ENCODE results near the gene GRHL1. TPM values are rescaled to one million over a fixed set of nuclear protein-coding genes. Genes with fewer than 3 reads are reported as not detected.

GRHL1 gene
- total and polyA plus RNA-seq, 2 of the 4 experiments (the other 2 are of a cell fraction) = 0.18 to 0.21 TPM

DNA sequence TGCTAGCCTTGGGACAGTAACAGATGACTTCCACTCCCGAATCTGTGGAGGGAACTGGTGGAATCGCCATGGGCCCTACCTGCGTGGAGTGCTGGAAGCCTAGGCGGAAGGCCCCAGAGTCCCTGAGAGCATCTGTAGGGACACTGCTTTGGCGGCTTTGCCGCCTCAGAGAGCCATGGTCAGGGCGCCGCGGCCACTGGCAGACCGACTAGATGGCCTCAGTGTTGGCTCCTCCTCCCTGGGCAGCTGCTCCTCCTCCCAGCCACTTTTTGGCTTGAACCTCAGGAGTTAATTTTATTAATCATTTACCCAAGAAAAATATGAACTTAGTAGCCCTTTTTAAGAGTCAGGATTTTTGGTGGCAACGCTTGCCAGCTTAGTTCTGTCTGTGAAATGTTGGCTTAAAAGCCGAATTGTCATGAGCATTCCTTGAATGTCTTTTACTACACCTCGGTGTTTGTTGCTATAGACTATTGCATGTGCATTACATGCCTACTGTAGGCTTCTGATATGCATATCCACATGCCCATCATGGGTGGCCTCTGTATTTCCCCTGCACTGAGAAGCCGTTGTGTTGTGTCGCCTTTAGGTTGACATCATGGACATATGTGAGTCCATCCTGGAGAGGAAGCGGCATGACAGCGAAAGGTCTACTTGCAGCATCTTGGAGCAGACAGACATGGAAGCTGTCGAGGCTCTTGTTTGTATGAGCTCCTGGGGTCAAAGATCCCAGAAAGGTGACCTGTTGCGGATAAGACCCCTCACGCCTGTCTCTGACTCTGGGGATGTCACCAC lies 94.3 kb downstream of the GRHL1 start:
- Histone ChIP-seq H3K9me3 (ENCODE audit: control insufficient read depth, insufficient read depth, low read length) (no peaks in the 10 kb centered on the region), H3K4ac (ENCODE audit: low read depth, low read length) (no peak overlapping the region), H2AK5ac (ENCODE audit: low read depth, low read length) (no peak overlapping the region), H2BK20ac (ENCODE audit: low read depth, low read length) (no peak overlapping the region), H3K18ac (ENCODE audit: low read depth, low read length) (no peak overlapping the region), H3K36me3 (ENCODE audit: control insufficient read depth, insufficient read depth, low read length) (peaks cover 14% of the 10 kb centered on the region), H4K5ac (ENCODE audit: low read depth, low read length) (no peak overlapping the region), H4K91ac (ENCODE audit: insufficient read depth, low read depth, low read length) (no peak overlapping the region), H3K9ac (ENCODE audit: low read depth, low read length) (no peak overlapping the region), H2BK5ac (ENCODE audit: low read depth, low read length, poor library complexity, severe bottlenecking) (no peak overlapping the region), H4K8ac (ENCODE audit: low read depth in 2 of 2, low read length in 2 of 2) (no peak overlapping the region), H3K27ac (ENCODE audit: insufficient read depth, low read length) (no peak overlapping the region), H3K4me1 (ENCODE audit: control insufficient read depth, insufficient read depth, low read length) (peaks cover 1% of the 10 kb centered on the region; the same call in 1 of the 2 replicates), H2BK15ac (ENCODE audit: low read depth, low read length) (no peak overlapping the region), H2AK9ac (replicated peaks; ENCODE audit: low read depth, low read length, poor library complexity) (no peak overlapping the region), H3K14ac (replicated peaks; ENCODE audit: low read depth, low read length) (no peak overlapping the region), H3K79me1 (ENCODE audit: low read depth in 1 of 2, low read length in 2 of 2) (peaks cover 4 to 8% of the 10 kb centered on the region in 2 experiments; a peak in 3 of 4 replicates), H2BK120ac (ENCODE audit: low read depth, low read length) (no peak overlapping the region), H2AFZ (replicated peaks; ENCODE audit: low read length, poor library complexity) (no peak overlapping the region), H3K56ac (ENCODE audit: extremely low read depth, insufficient read depth, low read length) (no peak overlapping the region), H3K4me2 (ENCODE audit: low read depth, low read length) (no peak overlapping the region), H3K27me3 (ENCODE audit: control insufficient read depth, insufficient read depth, low read length) (no peaks in the 10 kb centered on the region), H4K20me1 (ENCODE audit: insufficient read depth, low read length) (peaks cover 6% of the 10 kb centered on the region; the same call in 1 of the 2 replicates), H3K23ac (ENCODE audit: low read depth, low read length) (no peak overlapping the region), H3K4me3 (ENCODE audit: insufficient read depth, low read depth, low read length) (no peak overlapping the region), H3K9me1 (ENCODE audit: insufficient read depth, low read length) (no peaks in the 10 kb centered on the region)
- no peak for TF ChIP-seq SMC3 (IDR thresholded peaks at IDR 0.05; ENCODE audit: low read depth, low read length)
- TF ChIP-seq FOS (IDR thresholded peaks at IDR 0.05; ENCODE audit: low read depth, low read length) = no peak
- no peak for TF ChIP-seq MAZ (IDR thresholded peaks at IDR 0.05; ENCODE audit: borderline replicate concordance, low read depth, low read length)
- TF ChIP-seq MXI1 (IDR thresholded peaks at IDR 0.05; ENCODE audit: borderline replicate concordance, low read depth, low read length) = no peak
- TF ChIP-seq CHD1 (IDR thresholded peaks at IDR 0.05; ENCODE audit: low read depth, low read length) = no peak
- TF ChIP-seq RFX5 (IDR thresholded peaks at IDR 0.05; ENCODE audit: low read depth, low read length) = no peak
- TF ChIP-seq NFE2L2 (IDR thresholded peaks at IDR 0.05; ENCODE audit: low read depth, low read length) = no peak
- DNase-seq (no peak), ATAC-seq (ENCODE audit: low read depth) (no peak)
- ChIA-PET POLR2A (ENCODE audit: unreplicated experiment) (no interaction called here), CTCF (interaction anchor here (1.0 to 2.5 kb wide), 3 partner anchors 82 to 247 kb away, joined by 3 to 9 read pairs (median 3); no protein-coding TSS in a partner anchor)
- intact Hi-C loops (cut with micrococcal nuclease) (loop anchor here (10.0 kb wide), 1 partner anchor 101 kb away; no protein-coding TSS in a partner anchor), in situ Hi-C loops (cut with MboI; ENCODE audit: low sequenced_read_pairs) (loop anchor here (5.0 to 10.0 kb wide), 2 partner anchors 248 to 481 kb away; no protein-coding TSS in a partner anchor), dilution Hi-C loops (cut with HindIII; ENCODE audit: low sequenced_read_pairs, unreplicated experiment) (no loop called here)
- 89% methylated on average over 11 of the region's 20 CpGs; no CpG with 5 or more reads in 1 of the 2 experiments for WGBS, 2 experiments (ENCODE audit: extremely low coverage in 2 of 2, insufficient read length in 1 of 2)
- no TSS peak for BruUV-seq (replicated peaks)

All from IMR-90 (cell line).